Activated naive CD8-positive, alpha-beta T cell treated with anti-CD3 and anti-CD28 coated beads, Interleukin-2, amount 50 U/mL, for 16 hours (primary cell): Measurements from ENCODE around the gene TBCD.

Experiments used
- DNase-seq: peaks from one replicate; pipeline ENCODE4 v3.0.0-alpha.2; 2020; ENCODE audit warnings: low read depth, low spot score

TBCD gene

GRCh38 chr17:82937411-82938371 lies 185.8 kb downstream of the TBCD start:
- no peak for DNase-seq

- no peak for DNase-seq
Observed at GRCh38 chr17:82938486-82938872, 186.6 kb downstream of the TBCD start.

- no peak for DNase-seq
Observed at GRCh38 chr17:82938873-82939620, 187.2 kb downstream of the TBCD start.

- no peak for DNase-seq
Observed at GRCh38 chr17:82939621-82940135, 187.8 kb downstream of the TBCD start.

GRCh38 chr17:82940226-82941020 lies 188.6 kb downstream of the TBCD start:
- DNase-seq: no peak

DNA sequence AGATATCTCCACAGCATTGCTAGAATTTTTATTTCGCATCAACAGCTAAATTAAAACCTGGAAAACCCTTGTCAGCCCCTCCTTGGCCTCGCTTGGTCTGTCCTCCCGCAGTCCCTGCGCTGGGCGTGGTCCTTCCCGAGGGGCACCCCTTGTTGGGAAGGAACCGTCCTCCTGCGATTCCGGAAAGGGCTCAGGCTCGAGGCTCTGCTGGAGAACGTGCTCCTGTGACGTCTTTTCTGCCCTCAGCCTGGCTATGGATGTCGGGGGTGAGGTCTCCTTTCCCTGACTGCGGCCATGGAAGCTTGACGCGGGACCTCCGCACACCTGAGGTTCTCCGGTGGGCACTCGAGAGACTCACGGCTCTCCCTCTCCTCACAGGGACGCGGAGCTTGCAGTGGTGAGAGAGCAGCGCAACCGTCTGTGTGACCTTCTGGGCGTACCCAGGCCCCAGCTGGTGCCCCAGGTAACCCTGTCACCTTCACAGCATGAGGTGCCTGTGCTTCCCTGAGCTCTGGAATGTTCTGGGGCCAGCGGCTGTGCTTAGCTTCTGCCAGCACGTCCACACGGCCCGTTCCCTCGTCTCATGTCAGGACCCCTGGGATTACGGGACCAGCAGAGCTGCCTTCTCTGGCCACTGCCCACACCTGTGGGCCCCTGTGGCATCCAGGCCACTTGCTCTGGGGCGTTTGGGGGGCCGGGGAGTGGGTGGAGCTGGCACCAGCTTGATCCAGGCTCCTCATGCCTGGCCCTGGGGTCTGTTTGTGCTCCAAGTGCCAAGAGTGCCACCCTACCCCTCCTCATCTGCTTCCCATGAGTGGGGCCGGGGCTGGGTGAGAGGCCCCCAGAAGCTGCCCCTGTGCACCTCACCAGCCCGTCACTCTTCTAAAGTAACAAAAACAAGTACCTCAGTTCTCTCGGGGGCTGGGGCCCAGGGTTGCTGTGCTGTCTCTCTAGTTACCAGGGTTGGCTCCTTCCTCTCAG lies 189.4 kb downstream of the TBCD start:
- DNase-seq: no peak

DNA sequence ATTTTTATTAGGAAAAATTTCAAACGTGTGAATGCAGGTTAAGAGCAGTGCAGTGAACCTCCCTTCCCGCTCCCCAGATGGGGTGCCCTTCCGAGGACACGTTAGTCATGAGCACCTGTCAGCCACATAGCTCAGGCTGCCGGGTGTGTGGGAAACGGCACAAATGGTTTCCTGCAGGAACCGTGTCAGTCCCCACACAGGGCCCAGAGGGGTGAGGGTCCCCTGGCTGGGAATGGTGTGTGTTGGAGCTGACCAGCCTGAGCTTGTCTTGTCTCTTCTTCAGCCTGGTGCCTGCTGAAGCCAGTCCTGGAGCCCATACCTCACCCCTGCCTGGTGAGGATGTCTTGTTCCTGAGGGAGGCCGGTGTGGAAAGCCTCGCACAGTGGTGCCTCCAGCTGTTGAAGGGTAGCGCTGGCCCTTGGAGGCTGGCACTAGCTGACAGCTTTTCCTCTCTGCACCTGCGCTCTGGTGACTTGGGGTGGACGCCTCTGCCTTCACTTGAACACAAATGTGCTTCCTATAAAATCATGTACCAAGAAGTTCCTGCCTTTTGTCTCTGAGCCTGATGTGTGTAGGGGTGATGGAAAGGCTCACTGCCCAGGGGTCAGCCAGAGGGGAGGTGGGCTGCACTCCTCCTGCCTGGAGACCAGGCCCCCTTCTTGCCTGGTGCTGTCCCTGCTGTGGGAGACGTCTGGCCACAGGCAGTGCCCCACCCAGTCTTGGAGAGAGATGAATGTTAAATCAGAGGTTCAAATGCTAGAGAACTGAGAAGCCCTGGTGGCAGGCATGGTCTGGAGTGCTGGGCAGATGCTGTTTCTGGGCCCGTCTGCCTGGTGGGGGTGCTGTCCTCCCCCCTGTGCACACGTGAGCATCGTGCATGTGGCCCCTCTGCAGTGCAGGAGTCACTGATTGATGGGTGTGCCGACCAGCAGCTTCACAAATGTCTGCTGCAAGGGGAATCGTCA lies 190.6 kb downstream of the TBCD start:
- no peak for DNase-seq

DNA sequence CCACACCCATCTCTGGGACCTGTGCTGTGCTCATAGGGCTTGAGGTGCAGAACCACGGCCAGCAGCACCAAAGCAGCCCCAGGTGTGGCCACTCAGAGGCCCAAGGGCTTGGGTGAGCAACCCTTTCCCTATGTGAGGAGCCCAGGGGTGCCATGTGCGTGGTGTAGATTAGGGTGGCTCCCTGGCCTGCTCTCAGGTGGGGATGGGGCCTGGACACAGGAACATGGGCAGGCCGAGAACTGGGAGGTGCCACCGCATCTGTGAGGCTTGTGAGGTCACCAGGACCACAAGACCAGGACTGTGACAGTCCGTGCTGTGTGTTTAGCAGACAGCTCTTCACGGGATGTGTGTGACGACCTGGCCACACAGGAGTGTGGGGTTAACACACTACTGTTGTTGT lies 191.5 kb downstream of the TBCD start:
- DNase-seq: no peak

DNA sequence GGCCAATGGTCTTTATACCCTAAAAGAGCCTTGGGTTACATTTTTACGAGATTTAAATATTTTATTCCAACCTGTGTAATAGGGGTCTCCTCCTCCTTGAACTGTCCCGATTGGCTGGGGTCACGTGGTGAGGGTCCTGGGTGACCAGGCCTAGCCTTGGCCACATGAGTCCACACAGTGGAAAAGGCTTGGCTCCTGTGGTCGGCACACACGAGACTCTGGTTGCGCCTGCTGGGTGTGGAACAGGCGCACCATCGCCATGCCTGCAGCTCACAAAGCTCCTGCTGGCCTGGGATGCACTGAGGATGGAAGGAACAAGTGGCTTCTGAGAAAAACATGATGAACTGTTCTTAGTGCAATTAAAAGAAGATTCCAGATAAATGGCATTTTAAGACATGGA lies 191.9 kb downstream of the TBCD start:
- no peak for DNase-seq

- DNase-seq: no peak
Observed at GRCh38 chr17:82944990-82945389, 193.1 kb downstream of the TBCD start.

- no peak for DNase-seq
Observed at GRCh38 chr17:82946081-82946480, 194.2 kb downstream of the TBCD start.

GRCh38 chr17:82947051-82947991 lies 195.5 kb downstream of the TBCD start:
- no peak for DNase-seq

DNA sequence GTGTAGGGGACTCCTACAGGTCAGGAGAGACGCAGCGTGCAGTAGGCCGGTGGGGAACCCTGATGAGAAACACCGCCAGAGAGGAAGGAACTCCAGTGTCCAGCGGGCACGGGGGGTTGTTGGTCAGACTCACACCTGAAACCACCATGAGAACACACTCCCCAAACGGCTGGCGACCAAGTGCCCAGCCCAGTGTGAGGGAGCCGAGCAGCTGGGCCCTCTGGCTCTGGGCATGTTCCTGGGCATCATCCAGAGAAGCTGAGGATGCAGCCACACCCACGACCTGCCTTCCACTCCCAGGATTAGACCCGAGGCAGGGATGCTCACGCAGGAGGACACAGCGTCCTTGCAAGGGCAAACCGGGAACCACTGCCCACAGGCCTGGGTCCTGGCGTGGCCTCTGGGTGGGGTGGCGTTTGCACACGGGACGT lies 196.2 kb downstream of the TBCD start:
- DNase-seq: no peak

DNA sequence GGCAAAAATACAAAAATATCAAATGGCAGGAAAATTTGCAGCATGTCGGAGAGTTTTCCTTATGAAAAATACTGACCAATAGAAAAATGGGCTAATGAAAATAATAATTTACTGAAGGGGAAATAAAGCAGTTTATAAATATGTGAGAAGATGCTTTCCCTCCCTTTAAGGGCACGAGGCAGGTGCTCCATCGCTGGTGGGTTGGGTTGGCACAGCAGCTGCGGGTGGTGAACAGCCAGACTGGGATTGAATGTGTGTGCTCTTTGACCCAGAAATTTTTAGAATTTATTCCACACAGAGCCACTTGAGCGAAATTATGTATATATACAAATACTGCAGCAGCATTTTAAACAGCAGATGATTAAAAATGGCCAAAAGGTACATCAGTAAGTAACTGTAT lies 197.1 kb downstream of the TBCD start:
- no peak for DNase-seq

DNA sequence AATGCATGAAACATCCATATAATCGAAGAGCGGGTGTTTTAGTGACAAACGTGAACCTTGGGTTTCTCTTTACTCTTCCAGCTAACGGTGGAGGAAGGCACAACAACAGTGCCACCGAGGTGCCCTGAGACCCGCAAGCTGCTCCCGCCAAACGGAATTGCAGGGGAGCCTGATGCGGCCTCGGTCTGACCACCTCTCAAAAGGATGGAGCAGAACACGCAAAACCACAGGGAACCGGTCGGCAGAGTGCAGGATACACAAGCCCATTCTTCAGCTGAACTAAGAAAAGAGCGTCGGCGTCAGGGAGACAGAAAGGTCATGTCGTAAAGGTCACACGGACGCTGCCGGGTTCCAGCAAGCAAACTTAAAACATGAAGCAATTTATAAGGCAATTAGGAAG lies 197.5 kb downstream of the TBCD start:
- no peak for DNase-seq

DNA sequence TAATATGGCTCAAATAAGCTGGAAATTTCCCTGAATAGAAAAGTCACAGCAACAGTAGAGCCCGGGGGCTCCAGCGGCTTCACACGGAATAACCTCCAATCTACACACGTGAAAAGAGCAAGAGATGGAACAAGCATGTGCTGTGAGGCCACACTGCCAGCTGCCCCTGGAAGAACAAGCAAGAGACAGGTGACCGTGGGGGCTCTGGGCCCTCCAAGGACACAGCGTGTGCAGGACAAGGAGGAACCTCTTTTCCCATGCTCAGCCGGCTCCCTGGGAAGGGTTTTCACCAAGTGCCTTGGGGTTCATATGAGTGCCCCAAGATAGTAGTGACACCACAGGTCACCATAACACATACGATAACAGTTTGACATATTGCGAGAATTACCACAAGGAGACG lies 198.1 kb downstream of the TBCD start:
- DNase-seq: no peak

- no peak for DNase-seq
Observed at GRCh38 chr17:82950525-82951102, 198.7 kb downstream of the TBCD start.

DNA sequence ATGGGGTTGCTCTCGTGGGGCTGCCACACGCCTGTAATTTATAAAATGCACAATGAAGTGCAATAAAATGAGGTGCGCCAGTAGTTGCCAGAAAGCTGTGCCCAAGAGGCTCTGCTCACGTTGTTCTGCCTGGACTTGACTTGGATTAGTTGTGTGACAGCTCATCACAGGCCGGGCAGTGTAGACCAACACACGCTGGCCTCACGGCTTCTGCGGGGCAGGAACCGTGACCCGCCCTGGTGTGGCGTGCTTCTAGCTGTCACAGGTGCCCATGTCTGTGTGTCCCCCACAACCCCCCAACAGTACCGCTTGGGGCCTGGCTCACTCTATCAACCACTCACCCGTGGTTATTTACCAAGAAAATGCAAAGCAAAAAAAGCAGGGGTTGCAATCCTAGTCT lies 200.2 kb downstream of the TBCD start:
- DNase-seq: no peak
